ENCODE results near the gene DTWD2.

- no peak for TF ChIP-seq CTCF (conservative IDR thresholded peaks at IDR 0.05)
- no peak for TF ChIP-seq ZFX (IDR thresholded peaks at IDR 0.05)
Observed at GRCh38 chr5:118806571-118806970, 181.8 kb downstream of the DTWD2 start.
